ENCODE measurements around the gene SNX9. TPM values are rescaled to one million over a fixed set of nuclear protein-coding genes. Genes with fewer than 3 reads are reported as not detected.

SNX9 gene
- total RNA-seq, 1 experiment from 2014 or later: 31.3 TPM

- no peak for TF ChIP-seq CTCF (conservative IDR thresholded peaks at IDR 0.05)
- Histone ChIP-seq H2BK120ac (ENCODE audit: low read depth, low read length, poor library complexity, severe bottlenecking) (no peak overlapping the region), H2BK5ac (ENCODE audit: insufficient read length, low read length) (no peak overlapping the region), H3K27ac (ENCODE audit: insufficient read length, low read depth, low read length) (no peak overlapping the region), H3K79me2 (ENCODE audit: insufficient read depth, low read length) (no peaks in the 10 kb centered on the region), H3K18ac (ENCODE audit: insufficient read length, low read depth, low read length) (no peak overlapping the region), H3T11ph (ENCODE audit: low read length) (no peak overlapping the region), H2AK5ac (ENCODE audit: insufficient read length, low read length) (no peak overlapping the region), H3K4me2 (ENCODE audit: insufficient read depth, insufficient read length, low read length) (no peak overlapping the region), H4K91ac (ENCODE audit: insufficient read length, low read depth, low read length) (no peak overlapping the region), H3K23me2 (ENCODE audit: insufficient read length, low read depth, low read length, poor library complexity, severe bottlenecking) (no peaks in the 10 kb centered on the region), H2BK20ac (ENCODE audit: low read depth, low read length, poor library complexity, severe bottlenecking) (no peak overlapping the region), H4K20me1 (ENCODE audit: control insufficient read depth, insufficient read depth, insufficient read length) (no peaks in the 10 kb centered on the region), H3K79me1 (ENCODE audit: insufficient read depth, low read depth, low read length, poor library complexity, severe bottlenecking) (peaks cover 2% of the 10 kb centered on the region), H3K4ac (ENCODE audit: low read depth, low read length) (no peak overlapping the region), H3K9me3 (ENCODE audit: control insufficient read depth, low read depth, low read length) (no peaks in the 10 kb centered on the region), H2AFZ (ENCODE audit: low read length) (no peak overlapping the region), H3K9ac (ENCODE audit: extremely low read depth, insufficient read length, low read length) (no peak overlapping the region), H3K27me3 (ENCODE audit: insufficient read depth, low read length) (no peaks in the 10 kb centered on the region), H4K8ac (replicated peaks; ENCODE audit: insufficient read length, low read depth, low read length) (no peak overlapping the region), H4K5ac (ENCODE audit: insufficient read length, low read depth, low read length) (no peak overlapping the region), H3K14ac (ENCODE audit: insufficient read depth, low read length) (no peak overlapping the region), H3K23ac (ENCODE audit: insufficient read length, low read depth, low read length) (no peak overlapping the region), H2BK15ac (ENCODE audit: low read depth, low read length) (no peak overlapping the region), H3K4me1 (ENCODE audit: insufficient read depth, low read length) (no peaks in the 10 kb centered on the region; the same call in 1 of the 2 replicates), H3K56ac (ENCODE audit: insufficient read length, low read depth, low read length) (no peak overlapping the region), H2BK12ac (ENCODE audit: insufficient read length, low read depth, low read length) (no peak overlapping the region)
- Mint-ChIP-seq H3K4me3 (peak overlapping the region in 1 of 2 experiments; percentile 52; a peak in 1 of 5 replicates), H3K27me3 (ENCODE audit: low read depth) (no peaks in the 10 kb centered on the region), H3K9me3 (no peaks in the 10 kb centered on the region), H3K4me1 (peaks cover 32 to 34% of the 10 kb centered on the region in 2 experiments), H3K36me3 (ENCODE audit: insufficient read depth in 1 of 3, low read depth in 3 of 3) (peaks cover 25 to 53% (median 41%) of the 10 kb centered on the region in 3 experiments; a peak in 6 of 7 replicates), H3K27ac (peak overlapping the region in 2 of 3 experiments; percentile 82 to 88; a peak in 6 of 7 replicates)
- no peak for DNase-seq
- WGBS (ENCODE audit: extremely low coverage, insufficient read length, low lambda C conversion rate): no CpG with 5 or more reads among the region's 12 CpGs
Observed at GRCh38 chr6:157879034-157879872, 56.2 kb downstream of the SNX9 start.

Measured in H9 (cell line).